Thyroid gland (tissue), 4 donors: Measurements from ENCODE around the gene PGP. TPM values are rescaled to one million over a fixed set of nuclear protein-coding genes. Genes with fewer than 3 reads are reported as not detected.

Experiments
- DNase-seq, 2 donors: peaks; one replicate each; pipeline ENCODE4 v3.0.0-alpha.2; 2019
- H3K27ac ChIP-seq, 3 donors: fragments of 200-600 bp; sonication (generic); 1 replicate in 2 of 3; 2 replicates in 1 of 3; pipeline ENCODE4 v1.5.1; 2016 to 2019; ENCODE audit warnings: mild to moderate bottlenecking in 1 of 3, moderate library complexity in 1 of 3
- H3K27me3 ChIP-seq: fragments of 200-600 bp; sonication (generic); one replicate; pipeline ENCODE4 v1.5.1; 2019
- H3K36me3 ChIP-seq, 2 donors: fragments of 200-600 bp; sonication (generic); one replicate each; pipeline ENCODE4 v1.5.1; 2016 to 2019
- H3K4me1 ChIP-seq, 2 donors: fragments of 200-600 bp; sonication (generic); one replicate each; pipeline ENCODE4 v1.5.1; 2017 to 2019
- H3K4me3 ChIP-seq, 3 donors: fragments of 200-600 bp; sonication (generic); replicated peaks in 1 of 3; 1 replicate in 2 of 3; 2 replicates in 1 of 3; pipeline ENCODE4 v1.5.1; 2016; ENCODE audit warnings: mild to moderate bottlenecking in 1 of 3
- H3K9me3 ChIP-seq: fragments of 200-600 bp; sonication (generic); one replicate; pipeline ENCODE4 v1.5.1; 2017
- CTCF ChIP-seq, 6 experiments: fragments of 200-600 bp in 3 of 6; fragments of 450-650 bp in 3 of 6; sonication (generic) in 3 of 6; IDR thresholded peaks; one replicate each; pipeline ENCODE4 v1.5.1; 2016 to 2019; ENCODE audit warnings: antibody characterized with exemption in 6 of 6, mild to moderate bottlenecking in 2 of 6, inconsistent platforms in 1 of 6, moderate library complexity in 1 of 6
- POLR2A ChIP-seq, 2 donors: fragments of 450-650 bp; IDR thresholded peaks; one replicate each; pipeline ENCODE4 v1.6.1; 2017; ENCODE audit warnings: antibody characterized with exemption in 2 of 2, mild to moderate bottlenecking in 2 of 2, moderate library complexity in 1 of 2
- WGBS, 2 donors: methylation state at CpG; one replicate each; pipeline ENCODE4 v1.1.5; 2017; 5-methylcytosine and 5-hydroxymethylcytosine counted together
- intact Hi-C: fragments of 100-400 bp; cut with DNase I; formaldehyde crosslinking; loops from one replicate; pipeline ENCODE4 v1.15.1; 2023
- total RNA-seq, 4 donors: library from RNA; depleted of rRNA; stranded (reverse); fragments of >200 nt; gene quantifications; one replicate each; pipeline ENCODE4 v1.2.3, GENCODE V29; 2016

Gene PGP
- total RNA-seq, 4 donors from 2014 or later = 13.4 to 44.0 (median 28.8) TPM

- Histone ChIP-seq H3K27ac (no peak overlapping the region), H3K4me1 (peaks cover 10 to 13% of the 10 kb centered on the region in 2 donors), H3K36me3 (no peaks in the 10 kb centered on the region), H3K9me3 (no peaks in the 10 kb centered on the region), H3K27me3 (no peaks in the 10 kb centered on the region), H3K4me3 (peak overlapping the region in 1 of 3 donors; percentile 37)
- no peak for DNase-seq
- TF ChIP-seq POLR2A (IDR thresholded peaks at IDR 0.05) (no peak), CTCF (IDR thresholded peaks at IDR 0.05) (no peak)
- intact Hi-C loops = loop anchor here (5.0 to 10.0 kb wide), 3 partner anchors 67 to 307 kb away; partner anchors contain the start of gene CCNF
- 0 to 7% methylated on average over 10 to 24 of the region's 49 CpGs for WGBS, 2 donors
Observed at GRCh38 chr16:2195322-2196161, 19.1 kb downstream of the PGP start.

GRCh38 chr16:2194852-2195321 lies 19.8 kb downstream of the PGP start:
- H3K36me3 ChIP-seq = no peaks in the 10 kb centered on the region
- WGBS, 2 donors = 6 to 20% methylated on average over 2 to 6 of the region's 10 CpGs
- H3K27ac ChIP-seq = no peak overlapping the region
- peaks cover 10 to 13% of the 10 kb centered on the region in 2 donors for H3K4me1 ChIP-seq
- H3K27me3 ChIP-seq = no peaks in the 10 kb centered on the region
- DNase-seq = peak; percentile 66 to 69
- intact Hi-C loops = loop anchor here (5.0 to 10.0 kb wide), 3 partner anchors 67 to 307 kb away; partner anchors contain the start of gene CCNF
- H3K9me3 ChIP-seq = no peaks in the 10 kb centered on the region
- no peak for TF ChIP-seq POLR2A (IDR thresholded peaks at IDR 0.05)
- peak; percentile 34 to 80 (median 64) for TF ChIP-seq CTCF (IDR thresholded peaks at IDR 0.05)
- no peak overlapping the region for H3K4me3 ChIP-seq

GRCh38 chr16:2194166-2194834 lies 20.3 kb downstream of the PGP start:
- Histone ChIP-seq H3K36me3 (no peaks in the 10 kb centered on the region), H3K27ac (no peak overlapping the region), H3K4me1 (peaks cover 10 to 13% of the 10 kb centered on the region in 2 donors), H3K27me3 (no peaks in the 10 kb centered on the region), H3K4me3 (no peak overlapping the region), H3K9me3 (no peaks in the 10 kb centered on the region)
- intact Hi-C loops = loop anchor here (10.0 kb wide), 1 partner anchor 231 kb away; the partner anchor contains the start of gene CCNF
- TF ChIP-seq CTCF (IDR thresholded peaks at IDR 0.05) (no peak), POLR2A (IDR thresholded peaks at IDR 0.05) (no peak)
- DNase-seq = no peak
- WGBS, 2 donors = 68 to 73% methylated on average over 6 to 9 of the region's 16 CpGs

- Histone ChIP-seq H3K4me3 (no peak overlapping the region), H3K27me3 (no peaks in the 10 kb centered on the region), H3K4me1 (peaks cover 10 to 13% of the 10 kb centered on the region in 2 donors), H3K36me3 (no peaks in the 10 kb centered on the region), H3K27ac (no peak overlapping the region), H3K9me3 (no peaks in the 10 kb centered on the region)
- WGBS, 2 donors = 89 to 91% methylated on average over 8 to 9 of the region's 11 CpGs
- no peak for DNase-seq
- TF ChIP-seq CTCF (IDR thresholded peaks at IDR 0.05) (no peak), POLR2A (IDR thresholded peaks at IDR 0.05) (no peak)
- intact Hi-C loops = loop anchor here (10.0 kb wide), 1 partner anchor 233 kb away; the partner anchor contains the start of gene CCNF
Observed at GRCh38 chr16:2191446-2191706, 23.3 kb downstream of the PGP start.
